ENCODE results near the gene SMARCA2. TPM values are rescaled to one million over a fixed set of nuclear protein-coding genes. Genes with fewer than 3 reads are reported as not detected.
A peak's percentile ranks its signal among the peaks of the same experiment; 100 is the strongest.

The SMARCA2 gene
- total RNA-seq, 1 experiment from 2014 or later = 27.9 TPM

DNA sequence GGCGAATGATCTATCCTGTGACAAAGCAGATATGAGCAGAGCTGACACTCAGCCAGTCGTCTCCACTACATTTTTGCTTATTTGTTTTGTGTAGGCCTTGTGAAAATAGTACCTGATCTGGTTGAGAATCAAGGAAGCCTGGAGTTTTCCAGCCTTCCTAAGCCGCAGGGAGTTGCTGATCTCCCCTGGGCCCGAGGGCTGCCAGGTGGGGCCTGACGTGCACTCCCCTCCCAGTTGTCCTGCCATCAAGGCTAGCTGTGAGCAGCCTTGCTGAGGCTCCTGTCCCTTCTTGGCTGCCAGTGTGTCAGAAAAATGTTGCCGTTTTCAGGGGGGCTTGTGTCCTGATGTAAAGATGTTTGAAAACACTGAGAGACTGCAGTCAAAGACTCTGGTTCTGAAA is 102.4 kb downstream of the SMARCA2 start:
- ChIA-PET POLR2A (ENCODE audit: unreplicated experiment) (no interaction called here), CTCF (no interaction called here)
- intact Hi-C loops (cut with micrococcal nuclease) = no loop called here
- H4K20me1 ChIP-seq (ENCODE audit: low read length) = no peaks in the 10 kb centered on the region
- H3K4me1 ChIP-seq (ENCODE audit: insufficient read depth, low read length) = no peaks in the 10 kb centered on the region
- no peak overlapping the region for H3K9ac ChIP-seq (ENCODE audit: low read length)
- no peaks in the 10 kb centered on the region for H3K36me3 ChIP-seq (ENCODE audit: low read depth, low read length)
- TF ChIP-seq EZH2phosphoT487 (IDR thresholded peaks at IDR 0.05; ENCODE audit: borderline replicate concordance, low read length) = no peak
- TF ChIP-seq, protein P1, sequence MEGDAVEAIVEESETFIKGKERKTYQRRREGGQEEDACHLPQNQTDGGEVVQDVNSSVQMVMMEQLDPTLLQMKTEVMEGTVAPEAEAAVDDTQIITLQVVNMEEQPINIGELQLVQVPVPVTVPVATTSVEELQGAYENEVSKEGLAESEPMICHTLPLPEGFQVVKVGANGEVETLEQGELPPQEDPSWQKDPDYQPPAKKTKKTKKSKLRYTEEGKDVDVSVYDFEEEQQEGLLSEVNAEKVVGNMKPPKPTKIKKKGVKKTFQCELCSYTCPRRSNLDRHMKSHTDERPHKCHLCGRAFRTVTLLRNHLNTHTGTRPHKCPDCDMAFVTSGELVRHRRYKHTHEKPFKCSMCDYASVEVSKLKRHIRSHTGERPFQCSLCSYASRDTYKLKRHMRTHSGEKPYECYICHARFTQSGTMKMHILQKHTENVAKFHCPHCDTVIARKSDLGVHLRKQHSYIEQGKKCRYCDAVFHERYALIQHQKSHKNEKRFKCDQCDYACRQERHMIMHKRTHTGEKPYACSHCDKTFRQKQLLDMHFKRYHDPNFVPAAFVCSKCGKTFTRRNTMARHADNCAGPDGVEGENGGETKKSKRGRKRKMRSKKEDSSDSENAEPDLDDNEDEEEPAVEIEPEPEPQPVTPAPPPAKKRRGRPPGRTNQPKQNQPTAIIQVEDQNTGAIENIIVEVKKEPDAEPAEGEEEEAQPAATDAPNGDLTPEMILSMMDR (conservative IDR thresholded peaks at IDR 0.05; ENCODE audit: low read depth, low read length) = no peak
- no peak for TF ChIP-seq EZH2 (IDR thresholded peaks at IDR 0.05; ENCODE audit: low read length, unreplicated experiment)
- H3K27me3 ChIP-seq (ENCODE audit: low read length) = no peaks in the 10 kb centered on the region
- BruUV-seq (replicated peaks) = no TSS peak
- no peak overlapping the region for H3K4me2 ChIP-seq (ENCODE audit: low read length)
- H3K27ac ChIP-seq (ENCODE audit: low read length) = no peak overlapping the region
- DNase-seq = no peak
- no peaks in the 10 kb centered on the region for H3K9me2 ChIP-seq (replicated peaks; ENCODE audit: low read length)
- no peaks in the 10 kb centered on the region for H3F3A ChIP-seq (ENCODE audit: low read length, unreplicated experiment)
- ATAC-seq = no peak
- no peak overlapping the region for H3K4me3 ChIP-seq (ENCODE audit: low read length)
- H3K79me2 ChIP-seq (ENCODE audit: low read length) = no peaks in the 10 kb centered on the region
- H3K9me3 ChIP-seq (ENCODE audit: low read length) = no peaks in the 10 kb centered on the region
- H2AFZ ChIP-seq (ENCODE audit: low read length) = no peak overlapping the region

DNA sequence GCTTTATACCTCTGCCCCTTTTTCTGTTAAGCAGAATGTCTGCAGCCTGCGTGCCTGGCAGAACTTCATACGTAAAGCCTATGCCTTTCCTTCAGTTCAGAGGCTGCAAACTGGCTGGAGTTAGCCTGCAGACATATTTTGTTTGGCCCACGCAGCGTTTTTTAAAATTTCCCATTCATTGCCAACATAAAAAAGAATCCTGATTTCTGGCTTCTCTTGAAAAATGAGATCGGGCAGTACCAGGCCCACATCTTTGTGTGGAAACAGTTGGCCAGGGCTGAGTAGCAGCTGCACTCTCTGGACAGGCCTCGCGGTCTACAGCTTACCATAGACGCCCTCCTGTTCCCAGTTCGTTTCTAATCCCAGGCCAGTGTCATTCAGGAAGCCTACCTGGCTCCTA is 104.4 kb downstream of the SMARCA2 start:
- Histone ChIP-seq H3F3A (ENCODE audit: low read length, unreplicated experiment) (no peaks in the 10 kb centered on the region), H3K36me3 (ENCODE audit: low read depth, low read length) (no peaks in the 10 kb centered on the region), H3K9me2 (replicated peaks; ENCODE audit: low read length) (no peaks in the 10 kb centered on the region), H2AFZ (ENCODE audit: low read length) (no peak overlapping the region), H3K27me3 (ENCODE audit: low read length) (no peaks in the 10 kb centered on the region), H3K9me3 (ENCODE audit: low read length) (no peaks in the 10 kb centered on the region), H3K4me2 (ENCODE audit: low read length) (no peak overlapping the region), H4K20me1 (ENCODE audit: low read length) (no peaks in the 10 kb centered on the region), H3K4me1 (ENCODE audit: insufficient read depth, low read length) (no peaks in the 10 kb centered on the region), H3K4me3 (ENCODE audit: low read length) (no peak overlapping the region), H3K79me2 (ENCODE audit: low read length) (no peaks in the 10 kb centered on the region), H3K27ac (ENCODE audit: low read length) (no peak overlapping the region), H3K9ac (ENCODE audit: low read length) (no peak overlapping the region)
- ATAC-seq (no peak), DNase-seq (no peak)
- ChIA-PET CTCF (no interaction called here), POLR2A (ENCODE audit: unreplicated experiment) (no interaction called here)
- TF ChIP-seq, protein P1 (conservative IDR thresholded peaks at IDR 0.05; ENCODE audit: low read depth, low read length) = no peak
- TF ChIP-seq EZH2 (IDR thresholded peaks at IDR 0.05; ENCODE audit: low read length, unreplicated experiment) (no peak), EZH2phosphoT487 (IDR thresholded peaks at IDR 0.05; ENCODE audit: borderline replicate concordance, low read length) (no peak)
- intact Hi-C loops (cut with micrococcal nuclease) = no loop called here
- no TSS peak for BruUV-seq (replicated peaks)

DNA sequence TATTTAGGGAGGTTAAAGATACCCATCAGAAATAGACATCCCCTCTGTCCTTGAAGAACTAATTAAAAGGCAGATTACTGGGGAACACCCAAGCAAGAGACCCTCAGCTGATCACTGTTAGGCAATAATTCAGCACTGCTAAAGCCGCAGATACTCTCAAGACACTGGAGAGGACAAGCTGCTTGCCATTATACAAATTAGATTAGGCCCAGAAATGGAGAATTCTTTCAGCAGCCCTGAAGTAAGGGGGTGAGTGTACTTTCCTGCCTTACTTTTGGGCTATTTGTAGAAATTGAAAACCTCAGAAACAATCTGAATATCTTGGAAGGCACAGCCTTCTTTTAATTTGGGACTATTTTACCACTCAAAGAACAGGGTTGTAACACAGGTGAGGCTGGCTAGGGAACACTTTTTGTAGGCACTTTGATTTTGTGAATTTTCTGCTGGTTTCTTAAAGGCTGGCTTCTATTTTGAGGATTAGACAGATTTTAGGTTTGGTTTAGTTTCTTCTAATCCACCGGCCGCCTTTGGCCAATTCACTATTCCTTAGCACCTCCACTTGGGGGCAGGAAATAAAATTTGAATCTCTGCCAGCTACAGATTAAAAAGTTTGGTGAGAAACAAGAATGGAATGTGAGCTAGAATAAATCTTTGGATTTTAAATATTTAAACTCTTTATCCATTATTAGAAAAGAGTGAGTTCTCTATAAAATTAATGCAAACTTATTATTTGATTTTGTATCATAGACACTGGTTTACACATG is 106.0 kb downstream of the SMARCA2 start:
- intact Hi-C loops (cut with micrococcal nuclease) = no loop called here
- POLR2A ChIA-PET (ENCODE audit: unreplicated experiment) = no interaction called here
- Histone ChIP-seq H3K9me2 (replicated peaks; ENCODE audit: low read length) (no peaks in the 10 kb centered on the region), H3K27me3 (ENCODE audit: low read length) (no peaks in the 10 kb centered on the region), H3K79me2 (ENCODE audit: low read length) (no peaks in the 10 kb centered on the region), H3K4me2 (ENCODE audit: low read length) (no peak overlapping the region), H3K4me3 (ENCODE audit: low read length) (no peak overlapping the region), H3K36me3 (ENCODE audit: low read depth, low read length) (no peaks in the 10 kb centered on the region), H3K27ac (ENCODE audit: low read length) (no peak overlapping the region), H3K9ac (ENCODE audit: low read length) (no peak overlapping the region), H3K4me1 (ENCODE audit: insufficient read depth, low read length) (no peaks in the 10 kb centered on the region), H3K9me3 (ENCODE audit: low read length) (no peaks in the 10 kb centered on the region), H2AFZ (ENCODE audit: low read length) (no peak overlapping the region), H3F3A (ENCODE audit: low read length, unreplicated experiment) (no peaks in the 10 kb centered on the region), H4K20me1 (ENCODE audit: low read length) (no peaks in the 10 kb centered on the region)
- BruUV-seq (replicated peaks) = no TSS peak
- CTCF ChIA-PET = no interaction called here
- DNase-seq (peak; percentile 35), ATAC-seq (no peak)
- TF ChIP-seq EZH2 (IDR thresholded peaks at IDR 0.05; ENCODE audit: low read length, unreplicated experiment) (no peak), EZH2phosphoT487 (IDR thresholded peaks at IDR 0.05; ENCODE audit: borderline replicate concordance, low read length) (no peak)
- TF ChIP-seq, protein P1 (conservative IDR thresholded peaks at IDR 0.05; ENCODE audit: low read depth, low read length) = no peak

Data from PC-3 (cell line).